ENCODE results near the gene LATS2.
"Not testable (repeated sequence)": the region's sequence is repeated elsewhere in the genome, so short reads cannot be mapped to it uniquely, and the experiment has no call there.

LATS2 gene

GRCh38 chr13:20988909-20989655, 72.3 kb downstream of the LATS2 start:
- no peak for DNase-seq

- no peak for DNase-seq
These were observed 73.1 kb downstream of the LATS2 start for GRCh38 chr13:20988033-20988908.

GRCh38 chr13:20987599-20987998, 73.8 kb downstream of the LATS2 start:
- DNase-seq, result no peak

- DNase-seq, result no peak
These were observed 76.5 kb downstream of the LATS2 start for GRCh38 chr13:20984879-20985278.

GRCh38 chr13:20983386-20983785, 78.0 kb downstream of the LATS2 start:
- no peak for DNase-seq

GRCh38 chr13:20981370-20982095, 79.9 kb downstream of the LATS2 start:
- no peak for DNase-seq

- no peak for DNase-seq
These were observed 80.5 kb downstream of the LATS2 start for GRCh38 chr13:20980899-20981298.

GRCh38 chr13:20980430-20980829, 81.0 kb downstream of the LATS2 start:
- no peak for DNase-seq

GRCh38 chr13:20977394-20977793, 84.0 kb downstream of the LATS2 start:
- no peak for DNase-seq

GRCh38 chr13:20974981-20975585, 86.3 kb downstream of the LATS2 start:
- no peak for DNase-seq

GRCh38 chr13:20973886-20974425, 87.4 kb downstream of the LATS2 start:
- no peak for DNase-seq

- DNase-seq, result no peak
These were observed 88.7 kb downstream of the LATS2 start for GRCh38 chr13:20972731-20973130.

GRCh38 chr13:20969182-20969581, 92.2 kb downstream of the LATS2 start:
- DNase-seq, result no peak

- DNase-seq, result no peak
These were observed 92.6 kb downstream of the LATS2 start for GRCh38 chr13:20968745-20969144.

GRCh38 chr13:20967340-20967739, 94.0 kb downstream of the LATS2 start:
- DNase-seq, result no peak

- DNase-seq, result no peak
These were observed 96.5 kb downstream of the LATS2 start for GRCh38 chr13:20964904-20965303.

- DNase-seq, result not testable (repeated sequence)
These were observed 99.7 kb downstream of the LATS2 start for GRCh38 chr13:20961663-20962062.

GRCh38 chr13:20960663-20961309, 100.6 kb downstream of the LATS2 start:
- DNase-seq, result no peak

- DNase-seq, result not testable (repeated sequence)
These were observed 104.3 kb downstream of the LATS2 start for GRCh38 chr13:20957049-20957620.

GRCh38 chr13:20955496-20955895, 105.9 kb downstream of the LATS2 start:
- no peak for DNase-seq

GRCh38 chr13:20953245-20953931, 108.0 kb downstream of the LATS2 start:
- DNase-seq, result no peak
